IMR-90 (cell line): ENCODE data around the gene IQCE. TPM values are rescaled to one million over a fixed set of nuclear protein-coding genes. Genes with fewer than 3 reads are reported as not detected.

Source experiments
- ATAC-seq: fragments of 200-7000 bp; cut with Tn5 transposase; 2 replicates; pipeline ENCODE4 v1.9.1; 2020; ENCODE audit warnings: low read depth, mild to moderate bottlenecking, moderate library complexity
- BruUV-seq: library from RNA; stranded (reverse); fragments of 400-500 nt; replicated peaks from 2 replicates; lab custom pipeline; 2021; lab: Mats Ljungman, UMichigan
- CTCF ChIA-PET: fragments of 300-600 bp; formaldehyde crosslinking; extraction: SDS; loops from one replicate; lab custom pipeline; 2021; ENCODE audit warnings: antibody characterized with exemption; lab: Yijun Ruan, JAX
- POLR2A ChIA-PET: fragments of 300-600 bp; sonication (Branson Sonifier 250); formaldehyde crosslinking; loops from one replicate; lab custom pipeline; 2022; ENCODE audit warnings: antibody characterized with exemption; ENCODE audit not compliant: unreplicated experiment; lab: Charles Lee
- DNase-seq: peaks from one replicate; pipeline ENCODE4 v3.0.0; 2013
- H2AFZ ChIP-seq: replicated peaks from 2 replicates; pipeline ENCODE3; 2013; ENCODE audit warnings: low read length, mild to moderate bottlenecking; ENCODE audit not compliant: poor library complexity
- H2AK5ac ChIP-seq: 2 replicates; pipeline ENCODE4 v1.6.1; 2013; ENCODE audit warnings: low read depth, low read length, inconsistent platforms
- H2AK9ac ChIP-seq: replicated peaks from 2 replicates; pipeline ENCODE3; 2013; ENCODE audit warnings: mild to moderate bottlenecking, low read depth, low read length, moderate library complexity; ENCODE audit not compliant: poor library complexity
- H2BK120ac ChIP-seq: 2 replicates; pipeline ENCODE4 v1.6.1; 2013; ENCODE audit warnings: low read depth, low read length, inconsistent platforms
- H2BK15ac ChIP-seq: 3 replicates; pipeline ENCODE4 v1.6.1; 2013; ENCODE audit warnings: low read depth, low read length, inconsistent platforms
- H2BK20ac ChIP-seq: 2 replicates; pipeline ENCODE4 v1.6.1; 2013; ENCODE audit warnings: low read depth, mild to moderate bottlenecking, inconsistent platforms, low read length, moderate library complexity
- H2BK5ac ChIP-seq: 2 replicates; pipeline ENCODE4 v1.6.1; 2013; ENCODE audit warnings: mild to moderate bottlenecking, low read depth, low read length, inconsistent platforms; ENCODE audit not compliant: poor library complexity, severe bottlenecking
- H3K14ac ChIP-seq: replicated peaks from 2 replicates; pipeline ENCODE4 v1.6.1; 2013; ENCODE audit warnings: low read depth, low read length, inconsistent platforms
- H3K18ac ChIP-seq: 2 replicates; pipeline ENCODE4 v1.6.1; 2013; ENCODE audit warnings: low read depth, low read length, control low read depth
- H3K23ac ChIP-seq: 2 replicates; pipeline ENCODE4 v1.6.1; 2013; ENCODE audit warnings: low read depth, low read length, inconsistent platforms
- H3K27ac ChIP-seq: 2 replicates; pipeline ENCODE4 v1.5.1; 2013; ENCODE audit warnings: mild to moderate bottlenecking, control low read depth, low read length; ENCODE audit not compliant: insufficient read depth
- H3K27me3 ChIP-seq: 2 replicates; pipeline ENCODE4 v1.6.1; 2013; ENCODE audit warnings: low read length; ENCODE audit not compliant: control insufficient read depth, insufficient read depth
- H3K36me3 ChIP-seq: 2 replicates; pipeline ENCODE4 v1.6.1; 2013; ENCODE audit warnings: low read length, mixed read lengths; ENCODE audit not compliant: control insufficient read depth, insufficient read depth
- H3K4ac ChIP-seq: 2 replicates; pipeline ENCODE4 v1.6.1; 2013; ENCODE audit warnings: low read depth, low read length, inconsistent platforms
- H3K4me1 ChIP-seq: 2 replicates; pipeline ENCODE4 v1.6.1; 2013; ENCODE audit warnings: low read length, mixed read lengths; ENCODE audit not compliant: control insufficient read depth, insufficient read depth
- H3K4me2 ChIP-seq: 2 replicates; pipeline ENCODE4 v1.6.1; 2013; ENCODE audit warnings: low read depth, mild to moderate bottlenecking, control low read depth, low read length, moderate library complexity
- H3K4me3 ChIP-seq: 2 replicates; pipeline ENCODE4 v1.5.1; 2013; ENCODE audit warnings: low read depth, mild to moderate bottlenecking, control low read depth, low read length, moderate library complexity; ENCODE audit not compliant: insufficient read depth
- H3K56ac ChIP-seq: 2 replicates; pipeline ENCODE4 v1.6.1; 2013; ENCODE audit warnings: low read length, inconsistent platforms; ENCODE audit not compliant: insufficient read depth; ENCODE audit errors: extremely low read depth
- H3K79me1 ChIP-seq, 2 experiments: 2 replicates each; pipeline ENCODE4 v1.6.1; 2013; ENCODE audit warnings: low read length in 2 of 2, inconsistent platforms in 1 of 2, low read depth in 1 of 2
- H3K9ac ChIP-seq: 2 replicates; pipeline ENCODE4 v1.6.1; 2013; ENCODE audit warnings: low read depth, low read length, control low read depth
- H3K9me1 ChIP-seq: 2 replicates; pipeline ENCODE4 v1.6.1; 2013; ENCODE audit warnings: low read length, inconsistent platforms; ENCODE audit not compliant: insufficient read depth
- H3K9me3 ChIP-seq: 2 replicates; pipeline ENCODE4 v1.6.1; 2013; ENCODE audit warnings: low read length; ENCODE audit not compliant: control insufficient read depth, insufficient read depth
- H4K20me1 ChIP-seq: 2 replicates; pipeline ENCODE4 v1.6.1; 2013; ENCODE audit warnings: low read length, inconsistent platforms; ENCODE audit not compliant: insufficient read depth
- H4K5ac ChIP-seq: 2 replicates; pipeline ENCODE4 v1.6.1; 2013; ENCODE audit warnings: mild to moderate bottlenecking, low read depth, low read length, control low read depth
- H4K8ac ChIP-seq, 2 experiments: 2 replicates each; pipeline ENCODE4 v1.6.1; 2013; ENCODE audit warnings: low read depth in 2 of 2, low read length in 2 of 2, control low read depth in 1 of 2, inconsistent platforms in 1 of 2
- H4K91ac ChIP-seq: 2 replicates; pipeline ENCODE4 v1.6.1; 2013; ENCODE audit warnings: low read depth, low read length, inconsistent platforms; ENCODE audit not compliant: insufficient read depth
- BHLHE40 ChIP-seq: fragments of 150-350 bp; IDR thresholded peaks from 2 replicates; pipeline ENCODE4 v1.6.1; 2016; ENCODE audit warnings: mild to moderate bottlenecking, low read depth, low read length
- CEBPB ChIP-seq: IDR thresholded peaks from 2 replicates; pipeline ENCODE4 v1.6.1; 2012; ENCODE audit warnings: low read depth, low read length, improper control_type of control experiment
- CTCF ChIP-seq: conservative IDR thresholded peaks from 2 replicates; pipeline ENCODE4 v1.5.1; 2012; ENCODE audit warnings: mild to moderate bottlenecking, low read depth, low read length, improper control_type of control experiment
- ELK1 ChIP-seq: fragments of 150-350 bp; IDR thresholded peaks from 2 replicates; pipeline ENCODE4 v1.6.1; 2016; ENCODE audit warnings: low read depth, mild to moderate bottlenecking, low read length, moderate library complexity, borderline replicate concordance
- FOS ChIP-seq: fragments of 150-350 bp; IDR thresholded peaks from 2 replicates; pipeline ENCODE4 v1.6.1; 2016; ENCODE audit warnings: low read depth, low read length
- MAFK ChIP-seq: IDR thresholded peaks from 2 replicates; pipeline ENCODE4 v1.6.1; 2012; ENCODE audit warnings: low read depth, low read length, improper control_type of control experiment
- MAZ ChIP-seq: IDR thresholded peaks from 2 replicates; pipeline ENCODE4 v1.6.1; 2012; ENCODE audit warnings: low read depth, mild to moderate bottlenecking, low read length, improper control_type of control experiment, moderate library complexity, borderline replicate concordance
- NFE2L2 ChIP-seq: fragments of 150-350 bp; IDR thresholded peaks from 2 replicates; pipeline ENCODE4 v1.6.1; 2016; ENCODE audit warnings: low read depth, mild to moderate bottlenecking, low read length
- POLR2A ChIP-seq: IDR thresholded peaks from 2 replicates; pipeline ENCODE4 v1.6.1; 2012; ENCODE audit warnings: mild to moderate bottlenecking, low read depth, low read length
- RAD21 ChIP-seq: IDR thresholded peaks from 2 replicates; pipeline ENCODE4 v1.6.1; 2012; ENCODE audit warnings: low read length, improper control_type of control experiment
- RCOR1 ChIP-seq: IDR thresholded peaks from 2 replicates; pipeline ENCODE4 v1.6.1; 2012; ENCODE audit warnings: mild to moderate bottlenecking, low read length, improper control_type of control experiment; ENCODE audit not compliant: insufficient replicate concordance
- RFX5 ChIP-seq: IDR thresholded peaks from 2 replicates; pipeline ENCODE4 v1.8.0; 2012; ENCODE audit warnings: low read depth, mild to moderate bottlenecking, low read length, moderate library complexity
- SMC3 ChIP-seq: fragments of 150-350 bp; IDR thresholded peaks from 2 replicates; pipeline ENCODE4 v1.6.1; 2016; ENCODE audit warnings: low read depth, mild to moderate bottlenecking, antibody characterized with exemption, low read length, moderate library complexity
- WGBS, 2 experiments: methylation state at CpG; one replicate each; pipeline versions ENCODE4 v1.1.5 to v1.1.7; 2013; ENCODE audit warnings: missing lambda C conversion rate in 2 of 2; ENCODE audit not compliant: insufficient read length in 1 of 2; ENCODE audit errors: extremely low coverage in 2 of 2; 5-methylcytosine and 5-hydroxymethylcytosine counted together
- dilution Hi-C: fragments of 300-500 bp; cut with HindIII; formaldehyde crosslinking; loops from one replicate; pipeline ENCODE4 v1.14.3; 2018; ENCODE audit warnings: low sequenced_read_pairs; ENCODE audit not compliant: unreplicated experiment
- in situ Hi-C: fragments of 300-500 bp; cut with MboI; formaldehyde crosslinking; loops from 3 replicates; pipeline ENCODE4 v1.14.3; 2019; ENCODE audit warnings: low sequenced_read_pairs, inconsistent platforms, mixed read lengths
- intact Hi-C: fragments of 100-400 bp; cut with micrococcal nuclease; formaldehyde crosslinking; loops from 2 replicates; pipeline ENCODE4 v1.10.0; 2022
- polyA plus RNA-seq, 3 experiments: library from polyadenylated mRNA; depleted of rRNA; stranded (reverse); fragments of >200 nt; gene quantifications; 2 replicates each; pipeline ENCODE4 v1.2.3, GENCODE V29; 2012; ENCODE audit warnings: low replicate concordance in 1 of 3
- total RNA-seq: library from RNA; depleted of rRNA; stranded (reverse); fragments of >200 nt; gene quantifications from 2 replicates; pipeline ENCODE4 v1.2.3, GENCODE V29; 2012

Gene IQCE
- total and polyA plus RNA-seq, 2 of the 4 experiments (the other 2 are of a cell fraction), result 5.0 to 6.3 TPM

GRCh38 chr7:2575733-2576340 lies 17.1 kb downstream of the IQCE start:
- H3K18ac ChIP-seq, result no peak overlapping the region
- ChIA-PET CTCF (no interaction called here), POLR2A (no interaction called here)
- H2AK5ac ChIP-seq, result no peak overlapping the region
- no peaks in the 10 kb centered on the region for H4K20me1 ChIP-seq
- no peak overlapping the region for H2BK5ac ChIP-seq
- H3K27ac ChIP-seq, result no peak overlapping the region
- H3K4me3 ChIP-seq, result no peak overlapping the region
- ATAC-seq, result peak; percentile 35
- no peak for TF ChIP-seq SMC3
- no peak for TF ChIP-seq MAFK
- no peak for TF ChIP-seq FOS
- TF ChIP-seq CTCF, result no peak
- TF ChIP-seq RAD21, result no peak
- no peak for TF ChIP-seq RCOR1
- TF ChIP-seq POLR2A, result no peak
- TF ChIP-seq NFE2L2, result no peak
- TF ChIP-seq RFX5, result no peak
- TF ChIP-seq ELK1, result no peak
- TF ChIP-seq MAZ, result no peak
- TF ChIP-seq BHLHE40, result no peak
- no peak for TF ChIP-seq CEBPB
- in situ Hi-C loops, result no loop called here
- H2BK20ac ChIP-seq, result no peak overlapping the region
- no CpG with 5 or more reads among the region's 21 CpGs for WGBS, 2 experiments
- DNase-seq, result peak; percentile 46
- no peak overlapping the region for H4K91ac ChIP-seq
- no peaks in the 10 kb centered on the region for H3K27me3 ChIP-seq
- no peak overlapping the region for H2AK9ac ChIP-seq
- no peak overlapping the region for H3K56ac ChIP-seq
- no peak overlapping the region for H4K8ac ChIP-seq
- dilution Hi-C loops, result no loop called here
- peaks cover 19% of the 10 kb centered on the region for H3K36me3 ChIP-seq
- H3K9ac ChIP-seq, result no peak overlapping the region
- H2BK120ac ChIP-seq, result no peak overlapping the region
- H4K5ac ChIP-seq, result no peak overlapping the region
- no peak overlapping the region for H3K4ac ChIP-seq
- H3K79me1 ChIP-seq, result peaks cover 0 to 3% of the 10 kb centered on the region in 2 experiments; a peak in 1 of 4 replicates
- no peak overlapping the region for H3K14ac ChIP-seq
- intact Hi-C loops, result no loop called here
- H2AFZ ChIP-seq, result no peak overlapping the region
- H3K4me2 ChIP-seq, result no peak overlapping the region
- H3K23ac ChIP-seq, result no peak overlapping the region
- H3K9me1 ChIP-seq, result peaks cover 6% of the 10 kb centered on the region; the same call in 1 of the 2 replicates
- BruUV-seq, result no TSS peak
- H3K4me1 ChIP-seq, result peaks cover 5% of the 10 kb centered on the region
- H2BK15ac ChIP-seq, result no peak overlapping the region
- no peaks in the 10 kb centered on the region for H3K9me3 ChIP-seq
